ENCODE data around the gene AQP12B.

DNA sequence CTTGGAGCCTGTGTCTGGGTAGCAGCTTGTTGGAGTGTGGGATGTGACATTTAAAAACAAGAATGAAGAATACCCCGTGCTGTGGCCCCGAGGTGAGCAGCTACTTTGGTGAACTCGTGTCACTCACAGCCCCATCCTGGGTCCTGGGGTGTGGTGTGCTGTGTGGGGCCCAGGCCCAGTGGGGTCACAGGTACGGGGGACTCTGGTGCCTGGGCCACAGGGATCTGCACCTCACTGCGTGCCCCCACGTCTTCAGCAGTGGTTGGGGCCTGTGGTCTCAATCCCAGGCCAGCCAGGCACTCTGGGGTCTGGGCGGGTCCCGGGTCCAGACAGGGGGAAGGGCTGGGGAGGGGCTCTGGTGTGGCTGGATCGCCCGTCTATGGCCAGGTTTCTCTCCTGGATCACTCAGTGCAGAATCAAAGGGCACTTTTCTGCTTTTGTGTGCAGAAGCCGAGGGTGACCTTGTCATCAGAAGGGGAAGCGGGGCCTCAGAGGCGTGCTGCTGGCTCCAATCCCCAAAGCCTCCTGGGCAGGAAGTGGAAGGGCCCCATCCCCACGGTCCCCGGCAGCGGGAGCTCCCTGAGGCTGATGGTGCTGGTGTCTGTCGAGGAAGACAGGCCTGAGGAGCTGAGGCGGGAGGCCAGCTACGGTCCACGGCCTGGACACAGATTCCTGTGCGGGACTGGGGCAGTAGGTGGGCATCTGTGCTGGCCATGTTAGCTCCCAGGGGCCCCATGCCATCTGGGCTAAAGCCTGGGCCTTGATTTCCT is 56.0 kb downstream of the AQP12B start:
- TF ChIP-seq EZH2 (IDR thresholded peaks at IDR 0.05; ENCODE audit: borderline replicate concordance, insufficient read depth, low read length, poor library complexity, severe bottlenecking) (no peak), TAF1 (IDR thresholded peaks at IDR 0.05; ENCODE audit: low read depth) (no peak)
- TF ChIP-seq, protein P1, sequence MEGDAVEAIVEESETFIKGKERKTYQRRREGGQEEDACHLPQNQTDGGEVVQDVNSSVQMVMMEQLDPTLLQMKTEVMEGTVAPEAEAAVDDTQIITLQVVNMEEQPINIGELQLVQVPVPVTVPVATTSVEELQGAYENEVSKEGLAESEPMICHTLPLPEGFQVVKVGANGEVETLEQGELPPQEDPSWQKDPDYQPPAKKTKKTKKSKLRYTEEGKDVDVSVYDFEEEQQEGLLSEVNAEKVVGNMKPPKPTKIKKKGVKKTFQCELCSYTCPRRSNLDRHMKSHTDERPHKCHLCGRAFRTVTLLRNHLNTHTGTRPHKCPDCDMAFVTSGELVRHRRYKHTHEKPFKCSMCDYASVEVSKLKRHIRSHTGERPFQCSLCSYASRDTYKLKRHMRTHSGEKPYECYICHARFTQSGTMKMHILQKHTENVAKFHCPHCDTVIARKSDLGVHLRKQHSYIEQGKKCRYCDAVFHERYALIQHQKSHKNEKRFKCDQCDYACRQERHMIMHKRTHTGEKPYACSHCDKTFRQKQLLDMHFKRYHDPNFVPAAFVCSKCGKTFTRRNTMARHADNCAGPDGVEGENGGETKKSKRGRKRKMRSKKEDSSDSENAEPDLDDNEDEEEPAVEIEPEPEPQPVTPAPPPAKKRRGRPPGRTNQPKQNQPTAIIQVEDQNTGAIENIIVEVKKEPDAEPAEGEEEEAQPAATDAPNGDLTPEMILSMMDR (IDR thresholded peaks at IDR 0.05; ENCODE audit: poor library complexity, severe bottlenecking) = no peak
